GM10266 (cell line): ENCODE results near the gene TAS2R5.
A peak's percentile ranks its signal among the peaks of the same experiment; 100 is the strongest.
"Not testable (repeated sequence)": the region's sequence is repeated elsewhere in the genome, so short reads cannot be mapped to it uniquely, and the experiment has no call there.

Source experiments
- DNase-seq: peaks from one replicate; pipeline ENCODE4 v3.0.0; 2012; ENCODE audit errors: extremely low spot score
- CTCF ChIP-seq: IDR thresholded peaks from 2 replicates; pipeline ENCODE4 v1.5.1; 2012; ENCODE audit warnings: mild to moderate bottlenecking, low read depth; ENCODE audit not compliant: control insufficient read depth, insufficient read depth; ENCODE audit errors: missing control alignments

Gene TAS2R5

DNA sequence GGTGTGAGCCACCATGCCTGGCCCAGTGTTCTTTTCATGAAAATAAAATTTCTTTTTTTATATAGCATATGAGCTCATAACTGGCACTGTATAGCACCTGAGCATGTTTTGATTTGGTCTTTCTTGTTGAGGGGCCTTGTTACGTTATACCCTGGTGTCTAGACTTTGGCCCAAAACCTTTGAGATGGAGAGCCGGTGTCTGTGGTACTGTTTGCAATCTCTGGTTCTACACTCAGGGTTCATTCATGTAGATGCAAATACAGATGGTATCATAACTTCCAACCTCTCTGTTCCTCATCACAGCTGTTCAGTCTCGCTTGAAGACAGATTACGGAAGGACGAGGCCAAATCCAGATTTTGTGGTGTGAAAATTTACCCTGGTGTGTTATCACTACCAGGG, at the start of gene TAS2R5:
TAS2R5 (plus strand) TSS at position 301 of the 400 bp plus-strand sequence. CDS start 145 bp downstream, outside the sequence.
- no peak for TF ChIP-seq CTCF
- no peak for DNase-seq

DNA sequence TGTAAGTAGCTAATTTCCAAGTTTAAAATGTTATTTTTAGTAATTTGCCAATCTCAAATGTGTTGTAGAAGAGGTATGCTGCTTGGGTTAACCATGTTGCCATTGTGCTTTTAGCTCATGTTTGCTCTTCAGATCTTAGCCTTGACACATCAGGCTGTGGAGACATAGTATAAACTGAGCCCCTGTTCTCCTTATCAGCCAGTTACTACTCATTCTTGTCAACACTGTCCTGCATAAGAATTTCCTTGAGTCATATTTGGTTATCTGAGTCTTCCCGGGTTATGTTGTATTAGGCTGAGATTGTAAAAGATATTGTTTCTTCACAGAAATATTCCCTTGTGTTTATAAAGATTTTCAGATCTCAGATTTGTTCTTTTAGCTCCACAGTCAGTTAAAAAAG, 47.8 kb upstream of the TAS2R5 start:
- no peak for DNase-seq
- no peak for TF ChIP-seq CTCF

DNA sequence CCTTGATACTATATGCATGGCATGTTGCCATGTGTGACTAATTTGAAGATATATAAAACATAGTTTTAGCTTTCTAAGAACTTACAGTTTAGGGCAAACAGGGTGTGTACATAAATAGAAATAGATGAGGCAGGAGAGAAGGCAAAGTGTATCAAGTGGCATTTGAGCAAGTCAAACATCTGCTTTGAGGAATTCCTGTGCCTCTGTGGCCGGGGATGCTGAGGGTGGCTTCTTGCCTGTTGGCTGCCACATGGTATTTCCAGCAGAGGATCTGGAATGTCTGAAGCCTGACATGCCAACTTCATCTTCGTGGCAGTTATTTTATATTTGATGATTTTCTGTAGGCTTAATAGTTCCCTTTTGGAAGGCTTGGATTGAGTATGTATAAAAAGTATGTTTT, 45.9 kb upstream of the TAS2R5 start:
- TF ChIP-seq CTCF, result no peak
- no peak for DNase-seq

DNA sequence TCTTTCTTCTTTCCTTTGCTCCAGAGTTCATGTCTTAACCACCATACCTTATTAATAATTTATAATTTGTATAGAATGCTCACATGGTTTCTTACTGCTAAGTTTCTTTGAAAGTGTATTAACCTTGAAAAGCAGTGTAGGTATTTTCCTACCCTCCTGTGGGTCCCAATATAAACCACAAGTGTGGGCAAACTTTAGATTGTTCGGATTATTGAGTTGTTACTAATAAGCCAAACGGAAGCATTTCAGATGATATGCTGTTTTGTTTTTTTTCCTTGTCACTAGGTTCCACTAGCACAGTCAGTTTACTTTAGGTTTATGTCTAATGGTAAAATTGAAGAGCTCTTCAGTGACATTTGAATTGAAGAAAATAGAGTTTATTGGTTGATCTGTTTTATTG, 41.6 kb upstream of the TAS2R5 start:
- no peak for TF ChIP-seq CTCF

DNA sequence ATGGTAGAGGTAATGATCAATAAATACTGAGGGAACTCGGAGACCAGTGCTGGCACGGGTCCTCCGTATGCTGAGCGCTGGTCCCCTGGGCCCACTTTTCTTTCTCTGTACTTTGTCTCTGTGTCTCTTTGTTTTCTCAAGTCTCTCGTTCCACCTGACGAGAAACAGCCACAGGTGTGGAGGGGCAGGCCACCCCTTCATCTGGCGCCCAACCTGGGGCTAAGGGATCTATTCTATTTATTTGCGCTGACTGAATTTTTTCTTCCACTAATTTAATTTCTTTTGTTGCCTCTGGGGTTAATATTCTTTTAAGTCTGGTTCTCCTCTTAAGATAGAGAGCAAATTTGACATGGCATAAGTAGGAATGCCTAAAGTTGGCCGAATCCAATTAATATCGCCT, 38.1 kb upstream of the TAS2R5 start:
- DNase-seq, result not testable (repeated sequence)

More for the DNA sequence above, 41.6 kb upstream of the TAS2R5 start:
- no peak for DNase-seq

DNA sequence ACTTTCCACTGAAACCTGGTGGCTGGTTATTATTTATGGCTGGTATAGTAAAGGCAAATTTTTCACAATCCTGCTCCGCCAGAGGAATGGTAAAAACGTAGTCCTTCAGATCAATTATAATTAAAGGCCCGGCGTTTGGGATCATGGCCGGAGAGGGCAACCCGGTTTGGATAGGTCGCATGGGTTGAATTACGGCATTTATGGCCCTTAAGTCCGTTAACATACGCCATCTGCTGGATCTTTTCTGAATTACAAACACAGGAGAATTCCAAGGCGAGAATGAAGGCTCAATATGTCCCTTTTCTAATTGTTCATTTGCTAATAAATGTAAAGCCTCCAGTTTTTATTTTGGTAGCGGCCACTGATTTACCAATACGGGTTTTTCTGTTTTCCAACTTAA, 37.4 kb upstream of the TAS2R5 start:
- no peak for DNase-seq
- TF ChIP-seq CTCF, result peak; percentile 31

- TF ChIP-seq CTCF, result peak; percentile 39
- DNase-seq, result no peak
These were observed 35.1 kb upstream of the TAS2R5 start for GRCh38 chr7:141754939-141755338.

- no peak for DNase-seq
- no peak for TF ChIP-seq CTCF
These were observed 26.2 kb upstream of the TAS2R5 start, which contains the start of gene TAS2R3 for GRCh38 chr7:141763797-141764196. TSS of gene TAS2R3 (plus strand) at chr7:141764097. CDS start at chr7:141764159, 62 bp downstream.

DNA sequence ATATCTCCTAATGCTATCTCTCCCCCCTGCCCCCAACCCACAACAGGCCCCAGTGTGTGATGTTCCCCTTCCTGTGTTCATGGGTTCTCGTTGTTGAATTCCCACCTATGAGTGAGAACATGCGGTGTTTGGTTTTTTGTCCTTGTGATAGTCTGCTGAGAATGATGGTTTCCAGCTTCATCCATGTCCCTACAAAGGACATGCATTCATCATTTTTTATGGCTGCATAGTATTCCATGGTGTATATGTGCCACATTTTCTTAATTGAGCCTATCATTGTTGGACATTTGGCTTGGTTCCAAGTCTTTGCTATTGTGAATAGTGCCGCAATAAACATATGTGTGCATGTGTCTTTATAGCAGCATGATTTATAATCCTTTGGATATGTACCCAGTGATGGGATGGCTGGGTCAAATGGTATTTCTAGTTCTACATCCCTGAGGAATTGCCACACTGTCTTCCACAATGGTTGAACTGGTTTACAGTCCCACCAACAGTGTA, 19.9 kb upstream of the TAS2R5 start:
- DNase-seq, result not testable (repeated sequence)
